ENCODE data around the gene ACKR4.

GRCh38 chr3:132564070-132564465 lies 33.0 kb upstream of the ACKR4 start:
- no peak for TF ChIP-seq CTCF (conservative IDR thresholded peaks at IDR 0.05)
- TF ChIP-seq ZFX (IDR thresholded peaks at IDR 0.05): no peak

Data from C4-2B (cell line).